Spleen (tissue), 13 donors: ENCODE measurements around the gene NUMB. TPM values are rescaled to one million over a fixed set of nuclear protein-coding genes. Genes with fewer than 3 reads are reported as not detected.

Experiments used
- DNase-seq: peaks from one replicate; pipeline ENCODE4 v3.0.0-alpha.2; 2020
- H3K27ac ChIP-seq, 8 donors: fragments of 200-600 bp; sonication (generic) in 7 of 8; 1 replicate in 4 of 8; 2 replicates in 4 of 8; pipeline versions ENCODE4 v1.5.0 to v1.8.0; 2016 to 2021; ENCODE audit warnings: inconsistent platforms in 4 of 8, mild to moderate bottlenecking in 4 of 8, moderate library complexity in 1 of 8
- H3K27me3 ChIP-seq, 7 donors: fragments of 200-600 bp; sonication (generic) in 6 of 7; replicated peaks in 1 of 7; 1 replicate in 4 of 7; 2 replicates in 3 of 7; pipeline versions ENCODE4 v1.5.0 to v1.8.0; 2016 to 2021; ENCODE audit warnings: inconsistent platforms in 3 of 7, mild to moderate bottlenecking in 1 of 7
- H3K36me3 ChIP-seq, 6 donors: fragments of 200-600 bp; sonication (generic) in 5 of 6; 1 replicate in 4 of 6; 2 replicates in 2 of 6; pipeline versions ENCODE4 v1.5.0 to v1.8.0; 2016 to 2021; ENCODE audit warnings: inconsistent platforms in 2 of 6
- H3K4me1 ChIP-seq, 6 donors: fragments of 200-600 bp; sonication (generic) in 5 of 6; 1 replicate in 3 of 6; 2 replicates in 3 of 6; pipeline versions ENCODE4 v1.5.0 to v1.8.0; 2016 to 2021; ENCODE audit warnings: inconsistent platforms in 3 of 6
- H3K4me3 ChIP-seq, 8 donors: fragments of 200-600 bp; sonication (generic) in 7 of 8; 1 replicate in 4 of 8; 2 replicates in 4 of 8; pipeline versions ENCODE4 v1.5.0 to v1.8.0; 2016 to 2021; ENCODE audit warnings: inconsistent platforms in 4 of 8, mild to moderate bottlenecking in 4 of 8, moderate library complexity in 2 of 8
- H3K9me3 ChIP-seq, 8 donors: fragments of 200-600 bp; sonication (generic) in 7 of 8; 1 replicate in 4 of 8; 2 replicates in 4 of 8; pipeline versions ENCODE4 v1.5.0 to v1.8.0; 2016 to 2021; ENCODE audit warnings: inconsistent platforms in 4 of 8
- CTCF ChIP-seq, 11 experiments: fragments of 200-600 bp in 7 of 11; fragments of 450-650 bp in 4 of 11; sonication (generic) in 4 of 11; IDR thresholded peaks in 8 of 11; conservative IDR thresholded peaks in 3 of 11; 1 replicate in 7 of 11; 2 replicates in 4 of 11; pipeline versions ENCODE4 v1.4.0 to v1.8.0; 2016 to 2021; ENCODE audit warnings: antibody characterized with exemption in 11 of 11, inconsistent platforms in 4 of 11, mild to moderate bottlenecking in 1 of 11
- POLR2A ChIP-seq, 3 donors: fragments of 450-650 bp; IDR thresholded peaks; one replicate each; pipeline ENCODE4 v1.5.1; 2017; ENCODE audit warnings: antibody characterized with exemption in 3 of 3, mild to moderate bottlenecking in 1 of 3
- POLR2AphosphoS5 ChIP-seq, 3 donors: sonication (generic); formaldehyde crosslinking; IDR thresholded peaks; one replicate each; pipeline ENCODE4 v1.5.1; 2017; ENCODE audit warnings: antibody characterized with exemption in 3 of 3
- WGBS, 5 donors: extraction: QIAGEN DNeasy Blood & Tissue Kit in 3 of 5; methylation state at CpG; one replicate each; pipeline versions ENCODE4 v1.1.5 to v1.1.7; 2013 to 2018; 5-methylcytosine and 5-hydroxymethylcytosine counted together
- intact Hi-C: fragments of 100-400 bp; cut with DNase I; formaldehyde crosslinking; loops from one replicate; pipeline ENCODE4 v1.15.0; 2023; ENCODE audit warnings: low total_unique reads
- long read RNA-seq, 2 donors: transcript quantifications; one replicate each; lab custom pipeline, GENCODE V29; 2026
- polyA plus RNA-seq, 3 donors: library from polyadenylated mRNA; stranded (reverse); fragments of 200-250 nt; gene quantifications; one replicate each; pipeline ENCODE4 v1.2.1, GENCODE V29; 2013
- total RNA-seq, 7 donors: library from RNA; depleted of rRNA in 3 of 7; stranded (reverse); fragments of >200 nt in 3 of 7; fragmentation: NEBNext Ultra II Directional in 4 of 7; extraction: Animal tissue kit (Norgen Biotek cat#: 25700) in 4 of 7; gene quantifications; one replicate each; pipeline versions ENCODE4 v1.1.0 to v1.2.1, GENCODE V29; 2016 to 2021
- donor health status: healthy with polysubstance abuse.
- donor health status: DM: no; HTN: no; CAD: no; lungs with moderate emphysema.
- donor health status: DM: no; HTN: no; CAD: no.
- donor health status: Bipolar disorder and iron deficiency.
- donor health status: healthy.
- donor health status: DM: no; HTN: no; CAD: no.
- donor health status: DM: yes; HTN: yes; CAD: no.

Gene NUMB
- total RNA-seq = 100 to 1,000 TPM in 4 of 7 donors, 10 to 100 TPM in 3; 78.0 to 165 (median 103) TPM
- polyA plus RNA-seq = 10 to 100 TPM; 19.8 to 30.7 (median 27.5) TPM
- long read RNA-seq, donor 1, partial matches to known transcripts = 10 of 16 reads
- long read RNA-seq, donor 1, other reads (novel, unspliced or antisense) = 0 of 16 reads
- long read RNA-seq, donor 2, partial matches to known transcripts = 0 of 7 reads
- long read RNA-seq, donor 2, other reads (novel, unspliced or antisense) = 0 of 7 reads

DNA sequence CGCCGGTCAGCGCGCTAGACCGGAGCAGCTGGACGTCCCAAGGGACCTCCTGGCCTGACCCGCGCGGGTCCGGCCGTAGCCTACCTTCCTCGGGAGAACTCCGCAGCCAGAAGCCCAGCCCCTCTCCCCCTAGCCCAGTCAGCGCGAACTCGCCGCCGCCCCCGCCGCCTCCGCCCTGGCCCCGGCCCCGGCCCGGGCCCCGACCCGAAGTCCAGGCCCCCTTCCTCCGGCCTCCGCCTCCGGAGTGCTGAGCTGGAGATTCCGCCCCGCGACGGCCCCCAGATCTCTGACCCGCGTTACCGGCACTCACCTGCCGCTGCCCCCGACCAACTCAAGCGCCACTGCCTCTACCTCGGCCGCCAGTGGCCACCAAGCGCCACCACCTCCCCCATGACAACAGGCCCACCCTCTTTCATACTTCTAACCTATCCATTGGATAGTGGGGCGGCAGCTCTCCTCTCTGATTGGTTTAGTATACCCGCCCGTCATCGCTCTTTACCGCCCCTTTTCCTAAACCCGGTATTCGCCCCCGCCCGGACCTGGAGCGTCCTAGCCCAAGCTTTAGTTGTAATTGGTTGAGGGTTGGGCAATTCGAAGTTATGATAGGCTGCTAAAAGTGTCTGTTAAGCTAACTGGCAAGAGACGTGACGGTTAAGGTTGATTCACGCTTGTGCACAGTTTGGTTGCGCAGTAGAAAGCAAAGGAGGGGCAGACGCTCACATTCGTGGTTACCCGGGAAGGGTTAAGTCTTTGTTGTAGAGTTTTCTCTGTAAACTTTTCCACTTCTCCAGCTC is at the start of gene NUMB:
TSS of gene NUMB (minus strand) at position 364 of the 794 bp plus-strand sequence. CDS start 102,795 bp downstream, outside the sequence.
- intact Hi-C loops = no loop called here
- peak within 1 kb of the TSS; percentile 76 to 98 (median 93) for H3K27ac ChIP-seq
- H3K4me3 ChIP-seq = peak within 1 kb of the TSS; percentile 68 to 98 (median 94)
- no peaks in the 10 kb centered on the region for H3K36me3 ChIP-seq
- H3K4me1 ChIP-seq = peaks cover 45 to 92% (median 77%) of the 10 kb centered on the region in 6 donors
- no peaks in the 10 kb centered on the region for H3K27me3 ChIP-seq
- peak; percentile 94 for DNase-seq
- no peaks in the 10 kb centered on the region for H3K9me3 ChIP-seq
- TF ChIP-seq POLR2A (IDR thresholded peaks at IDR 0.05) = peak; percentile 38 to 70 (median 38)
- peak in 6 of 11 experiments; percentile 16 to 70 (median 46) for TF ChIP-seq CTCF (IDR thresholded peaks at IDR 0.05 in 8 of 11, conservative IDR thresholded peaks at IDR 0.05 in 3 of 11)
- TF ChIP-seq POLR2AphosphoS5 (IDR thresholded peaks at IDR 0.05) = peak; percentile 93 to 97 (median 96)
- WGBS, 5 donors = 0 to 1% (median 1%) methylated on average over 40 to 60 of the region's 60 CpGs

- Histone ChIP-seq H3K27me3 (no peaks in the 10 kb centered on the region), H3K9me3 (no peaks in the 10 kb centered on the region), H3K36me3 (peaks cover 0 to 62% (median 6%) of the 10 kb centered on the region in 6 donors), H3K27ac (no peak overlapping the region), H3K4me3 (no peak overlapping the region), H3K4me1 (peaks cover 0 to 5% (median 0%) of the 10 kb centered on the region in 6 donors)
- intact Hi-C loops = no loop called here
- no peak for TF ChIP-seq POLR2AphosphoS5 (IDR thresholded peaks at IDR 0.05)
- no peak for TF ChIP-seq CTCF (IDR thresholded peaks at IDR 0.05 in 8 of 11, conservative IDR thresholded peaks at IDR 0.05 in 3 of 11)
- TF ChIP-seq POLR2A (IDR thresholded peaks at IDR 0.05) = no peak
- no peak for DNase-seq
- 81 to 96% (median 89%) methylated on average over 3 of the region's 3 CpGs for WGBS, 5 donors
Observed at GRCh38 chr14:73503648-73504047, 45.3 kb upstream of the NUMB start.

DNA sequence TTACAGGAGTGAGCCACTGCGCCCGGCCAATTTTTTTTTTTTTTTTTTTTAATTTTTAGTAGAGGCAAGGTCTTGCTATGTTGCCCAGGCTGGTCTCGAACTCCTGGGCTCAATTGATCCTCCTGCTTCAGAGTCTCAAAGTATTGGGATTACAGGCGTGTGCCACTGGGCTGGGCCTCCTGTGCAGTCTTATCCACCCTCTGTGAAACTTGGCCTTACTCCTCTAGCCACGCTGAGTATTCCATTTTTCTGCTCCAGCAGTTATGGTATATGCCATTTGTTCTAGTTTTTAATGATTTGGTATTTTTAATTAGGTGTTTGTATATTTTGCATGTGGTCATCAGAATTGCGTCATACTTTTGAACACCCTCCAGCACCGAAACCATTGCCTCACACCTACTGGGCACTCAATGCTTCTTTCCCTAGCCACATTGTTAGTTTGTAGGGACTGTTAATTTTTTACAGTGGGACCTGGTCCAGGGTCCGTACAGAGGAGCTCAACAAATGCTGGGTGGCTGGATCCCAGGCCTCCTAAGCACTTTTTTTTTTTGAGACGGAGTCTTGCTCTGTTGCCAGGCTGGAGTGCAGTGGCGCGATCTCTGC is 43.8 kb upstream of the NUMB start:
- WGBS, 5 donors = 89 to 95% (median 92%) methylated on average over 11 of the region's 11 CpGs
- TF ChIP-seq POLR2A (IDR thresholded peaks at IDR 0.05) = no peak
- no peak for TF ChIP-seq POLR2AphosphoS5 (IDR thresholded peaks at IDR 0.05)
- TF ChIP-seq CTCF (IDR thresholded peaks at IDR 0.05 in 8 of 11, conservative IDR thresholded peaks at IDR 0.05 in 3 of 11) = no peak
- H3K4me3 ChIP-seq = no peak overlapping the region
- no peaks in the 10 kb centered on the region for H3K27me3 ChIP-seq
- intact Hi-C loops = no loop called here
- no peaks in the 10 kb centered on the region for H3K4me1 ChIP-seq
- H3K27ac ChIP-seq = no peak overlapping the region
- H3K9me3 ChIP-seq = no peaks in the 10 kb centered on the region
- peaks cover 0 to 66% (median 6%) of the 10 kb centered on the region in 6 donors for H3K36me3 ChIP-seq
- no peak for DNase-seq
